Umbilical cord (tissue), 2 donors: ENCODE results near the gene DMC1. TPM values are rescaled to one million over a fixed set of nuclear protein-coding genes. Genes with fewer than 3 reads are reported as not detected.
"Not testable (repeated sequence)": the region's sequence is repeated elsewhere in the genome, so short reads cannot be mapped to it uniquely, and the experiment has no call there.

Experiments
- DNase-seq: peaks from one replicate; pipeline ENCODE4 v3.0.0-alpha.2; 2015; ENCODE audit warnings: low spot score
- total RNA-seq: library from RNA; depleted of rRNA; stranded (reverse); fragments of >200 nt; gene quantifications from one replicate; pipeline ENCODE4 v1.2.3, GENCODE V29; 2014; ENCODE audit warnings: low replicate concordance; ENCODE audit not compliant: insufficient read depth

Gene DMC1
- total RNA-seq, 1 donor from 2014 or later = 4.6 TPM

DNA sequence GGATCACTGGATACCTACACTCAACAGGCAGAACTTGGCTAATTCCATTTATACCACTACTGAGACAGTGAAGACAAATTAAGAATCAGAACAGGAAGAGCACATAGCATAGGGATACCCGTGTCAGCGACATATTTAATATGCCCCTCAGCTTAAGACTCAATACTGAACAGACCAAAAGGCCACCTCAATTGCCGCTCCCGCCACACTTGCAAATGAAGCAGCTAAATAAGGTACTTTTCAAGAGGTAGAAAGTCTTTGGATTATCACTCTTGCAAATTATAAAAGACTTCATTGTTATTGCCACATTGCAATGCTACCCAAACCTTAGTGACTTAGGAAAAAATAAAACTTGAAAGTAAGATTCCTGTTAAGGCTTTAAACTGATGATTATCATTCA is 67.0 kb downstream of the DMC1 start:
- no peak for DNase-seq

DNA sequence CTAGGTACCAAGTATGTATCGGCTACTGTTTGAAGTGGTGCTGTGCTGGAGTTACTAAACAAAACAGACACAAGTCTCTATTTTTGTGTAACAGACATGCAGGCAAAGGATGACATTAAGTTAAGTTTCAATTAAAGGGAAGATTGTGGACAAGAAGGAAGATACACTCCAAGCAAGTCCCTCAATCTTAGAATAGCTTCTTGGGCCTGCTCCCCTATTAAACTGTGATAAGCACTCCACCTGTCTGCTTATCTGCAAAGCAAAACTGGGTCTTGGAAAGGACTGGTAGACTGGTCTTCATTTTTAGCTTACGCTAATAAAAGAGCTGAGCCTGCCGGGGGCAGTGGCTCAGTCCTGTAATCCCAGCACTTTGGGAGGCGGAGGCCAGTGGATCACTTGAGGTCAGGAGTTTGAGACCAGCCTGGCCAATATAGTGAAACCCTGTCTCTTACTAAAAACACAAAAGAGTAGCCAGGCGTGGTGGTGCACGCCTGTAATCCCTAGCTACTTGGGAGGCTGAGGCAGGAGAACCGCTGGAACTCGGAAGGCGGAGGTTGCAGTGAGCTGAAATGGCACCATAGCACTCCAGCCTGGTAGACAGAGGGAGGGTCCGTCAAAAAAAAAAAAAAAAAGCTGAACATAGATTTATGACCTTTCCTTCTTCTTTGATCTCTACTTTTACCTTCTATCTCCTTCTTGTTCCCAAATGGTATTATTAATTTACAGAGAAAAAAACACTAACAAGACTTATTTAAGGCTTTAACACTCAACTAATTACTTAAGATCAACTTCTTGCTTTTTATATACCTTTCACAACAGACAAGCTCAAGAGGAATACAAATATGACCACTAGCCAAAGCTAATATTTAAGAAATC is 67.9 kb downstream of the DMC1 start:
- no peak for DNase-seq

DNA sequence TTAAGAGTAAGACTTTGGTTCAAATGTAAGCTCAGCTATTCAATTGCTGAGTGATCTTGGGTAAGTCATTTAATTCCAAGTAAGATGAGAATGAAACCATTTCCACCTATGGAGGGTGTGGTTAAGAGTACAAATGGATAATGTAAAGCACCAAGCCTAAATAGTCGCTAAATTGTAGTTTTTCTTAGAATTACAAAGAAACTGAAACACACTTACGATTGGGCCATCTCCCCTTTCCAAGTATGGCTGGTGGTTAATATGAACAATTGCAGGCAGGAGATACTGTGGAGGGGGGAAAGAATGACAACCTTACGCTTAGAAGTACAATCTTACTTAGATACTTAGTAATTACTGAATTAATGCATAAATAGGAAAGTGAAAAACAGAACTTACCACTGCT is 72.1 kb downstream of the DMC1 start:
- no peak for DNase-seq

DNA sequence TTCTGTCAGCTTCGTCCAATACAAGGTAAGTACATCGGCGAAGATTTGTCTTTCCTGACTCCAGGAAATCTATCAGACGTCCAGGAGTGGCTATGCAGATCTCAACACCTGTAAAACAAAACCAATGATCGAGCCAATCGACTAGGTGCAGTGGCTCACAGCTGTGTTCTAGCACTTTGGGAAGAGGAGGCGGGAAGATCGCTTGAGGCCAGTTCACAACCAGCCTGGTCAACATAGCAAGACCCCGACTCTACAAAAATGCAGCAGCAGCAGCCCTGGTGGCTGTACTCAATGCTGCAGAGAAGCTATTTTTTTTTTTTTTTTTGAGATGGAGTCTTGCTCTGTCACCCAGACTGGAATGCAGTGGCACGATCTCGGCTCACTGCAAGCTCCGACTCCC is 75.0 kb downstream of the DMC1 start:
- no peak for DNase-seq

DNA sequence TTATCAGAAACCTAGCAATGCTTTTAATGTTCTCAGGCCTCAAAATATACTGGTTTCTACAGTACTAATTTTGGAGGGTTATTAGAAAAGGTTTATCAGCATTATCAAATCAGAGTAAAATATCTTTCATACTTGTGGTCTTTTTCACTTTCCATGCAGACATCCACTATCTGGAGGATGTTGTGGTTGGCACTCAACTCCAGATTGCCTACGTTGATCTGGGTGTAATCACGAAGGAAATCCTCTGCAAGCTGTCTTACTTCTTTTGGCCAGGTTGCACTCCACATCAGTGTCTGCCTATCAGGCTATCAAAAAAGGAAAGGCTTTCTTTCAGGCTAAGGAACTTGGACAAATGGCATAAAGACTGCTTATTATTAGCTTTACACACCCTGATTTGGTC is 75.5 kb downstream of the DMC1 start:
- no peak for DNase-seq

DNA sequence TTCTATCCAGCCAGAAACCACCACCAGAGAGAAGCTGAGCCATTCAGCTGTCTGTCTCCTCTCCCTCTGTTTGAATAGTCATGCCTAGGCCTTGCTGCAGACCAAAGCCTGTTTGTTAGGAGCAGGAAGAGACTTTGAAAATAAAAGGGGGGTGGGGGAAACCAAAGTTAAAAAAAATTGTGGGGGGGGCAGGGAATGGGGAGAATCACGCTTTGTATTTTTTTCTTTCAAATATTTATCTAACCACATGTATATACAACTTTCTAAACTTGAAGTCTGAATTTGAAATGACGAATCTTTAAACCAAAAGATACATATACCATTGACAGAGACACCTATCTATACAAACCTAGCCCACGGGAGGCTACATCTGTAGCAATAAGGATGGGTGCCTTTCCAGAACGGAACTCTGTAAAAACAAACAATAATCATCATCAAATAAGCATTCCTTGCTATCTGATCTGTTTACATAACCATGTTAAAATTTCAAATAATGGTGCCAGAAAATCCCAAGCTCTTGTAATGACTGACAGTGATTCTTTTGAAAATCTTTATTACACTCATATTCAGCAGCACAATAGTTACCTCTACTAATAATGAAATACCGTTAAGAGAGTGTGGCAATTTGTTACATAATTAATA is 78.2 kb downstream of the DMC1 start:
- DNase-seq = no peak

DNA sequence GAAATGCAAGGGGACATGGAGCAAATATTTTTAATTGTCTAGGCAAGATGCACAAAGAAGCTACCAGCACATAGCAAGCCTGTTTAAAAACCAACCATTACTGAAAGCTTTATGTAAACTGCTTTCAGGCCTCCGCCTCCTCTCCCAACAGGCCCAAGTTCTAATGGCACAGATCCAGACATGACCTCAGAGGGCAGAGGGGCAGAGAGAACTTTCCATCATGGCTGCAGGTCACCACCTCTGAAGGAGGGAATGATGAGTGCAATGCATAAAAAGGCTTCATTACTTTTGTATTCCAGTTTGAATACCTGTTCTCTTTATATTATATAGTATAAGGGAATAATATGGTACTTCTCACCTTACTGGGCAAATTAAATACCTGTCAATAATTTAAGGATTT is 79.1 kb downstream of the DMC1 start:
- DNase-seq = peak; percentile 68

DNA sequence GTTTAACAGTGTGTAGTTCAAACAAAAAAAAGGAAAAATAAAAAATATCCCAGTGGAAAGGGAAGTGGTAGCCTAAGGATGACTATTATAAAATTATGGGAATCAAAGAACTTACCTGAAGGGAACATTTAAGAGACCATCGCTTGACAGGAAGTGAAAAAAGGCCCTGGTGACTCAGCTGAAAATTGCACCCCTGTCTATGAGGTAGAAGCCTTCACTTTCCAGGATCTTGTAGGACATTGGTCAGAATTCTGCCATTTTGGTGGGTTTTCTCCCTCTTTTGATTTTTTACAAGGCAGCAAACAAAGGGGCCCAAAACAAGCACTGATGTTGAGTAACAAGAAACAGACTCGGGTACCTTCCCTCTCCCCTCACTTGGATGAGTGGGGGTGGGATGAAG is 79.5 kb downstream of the DMC1 start:
- no peak for DNase-seq

DNA sequence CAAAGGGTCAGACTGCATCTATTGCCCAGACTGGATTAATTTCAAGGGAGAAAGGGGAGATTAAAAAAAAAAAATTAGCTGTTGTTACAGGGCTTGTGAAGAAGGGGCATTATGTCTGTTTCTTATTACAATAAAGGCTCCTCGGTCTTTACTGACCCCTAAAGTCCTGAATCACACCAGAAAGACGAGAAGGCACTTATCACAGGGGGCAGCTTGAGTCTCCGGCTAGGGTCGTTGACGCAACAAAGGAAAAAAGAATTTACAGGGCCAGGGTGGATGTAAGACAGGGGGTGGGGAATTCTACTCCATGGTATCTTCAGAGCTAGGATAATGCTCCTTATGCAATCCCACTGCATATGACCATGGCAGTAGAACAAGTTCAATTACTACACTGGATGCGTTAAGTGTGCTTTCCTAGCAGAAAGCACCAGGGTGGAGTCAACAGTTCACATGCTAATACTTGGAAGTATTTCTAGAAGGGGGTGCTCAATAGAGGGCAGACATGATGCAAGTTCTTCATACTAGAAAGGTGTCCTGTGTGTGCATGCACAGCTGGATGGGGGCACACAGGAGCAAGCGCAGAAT is 80.3 kb downstream of the DMC1 start:
- no peak for DNase-seq

DNA sequence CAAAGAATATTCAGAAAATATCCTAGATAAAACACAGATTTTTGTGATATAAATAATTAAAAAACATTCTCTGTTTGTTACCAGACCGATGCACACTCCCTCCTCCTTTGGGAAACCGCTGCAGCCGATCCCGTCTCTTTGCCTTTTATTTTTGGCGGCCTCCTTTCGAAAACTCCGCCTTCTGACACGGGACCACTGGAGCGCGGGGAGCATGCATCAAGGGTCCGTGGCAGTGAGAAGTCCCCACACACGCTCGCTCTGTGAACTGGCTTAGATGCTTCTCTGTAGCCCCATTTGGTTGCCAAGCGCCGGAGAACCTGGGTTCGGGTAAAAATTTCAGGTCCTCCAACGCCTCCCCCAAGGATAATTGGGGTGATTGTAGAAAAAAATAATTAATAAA is 80.8 kb downstream of the DMC1 start:
- DNase-seq = no peak

DNA sequence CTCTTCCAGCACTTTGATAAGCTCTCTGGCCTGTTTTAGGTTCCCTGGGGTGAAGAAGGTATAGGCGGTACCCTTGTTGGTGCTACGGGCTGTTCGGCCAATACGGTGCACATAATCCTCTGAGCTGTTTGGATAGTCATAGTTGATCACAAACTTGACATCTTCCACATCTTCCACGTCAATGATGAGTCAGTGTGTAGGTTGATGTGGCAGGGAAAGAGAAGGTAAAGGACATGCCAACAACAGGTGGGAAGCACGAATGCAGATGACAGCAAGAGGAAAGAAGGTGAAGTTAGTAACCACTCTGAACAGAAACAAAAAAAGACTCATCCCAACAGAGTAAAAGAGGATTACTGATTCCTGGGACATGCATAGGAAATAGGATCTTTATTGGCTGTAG is 82.0 kb downstream of the DMC1 start:
- no peak for DNase-seq

DNA sequence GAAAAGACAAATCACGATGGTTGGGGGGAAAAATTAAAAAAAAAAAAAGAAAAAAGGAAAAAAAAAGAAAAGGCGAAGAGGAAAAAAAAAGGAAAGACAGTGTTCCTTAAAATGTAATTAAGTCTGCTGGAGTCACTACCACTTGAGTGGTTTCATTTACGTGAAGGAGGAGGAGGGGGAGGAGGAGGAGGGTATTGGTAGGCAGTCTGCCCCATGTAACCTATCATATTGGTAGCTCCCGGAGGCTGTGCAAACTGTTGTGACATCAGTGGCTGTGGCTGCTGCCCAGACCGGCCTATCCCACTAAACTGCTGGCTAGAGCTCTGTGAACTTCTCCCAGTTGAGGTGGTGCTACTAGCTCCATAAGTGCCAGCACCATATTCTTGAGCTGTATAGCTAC is 84.2 kb downstream of the DMC1 start:
- no peak for DNase-seq

DNA sequence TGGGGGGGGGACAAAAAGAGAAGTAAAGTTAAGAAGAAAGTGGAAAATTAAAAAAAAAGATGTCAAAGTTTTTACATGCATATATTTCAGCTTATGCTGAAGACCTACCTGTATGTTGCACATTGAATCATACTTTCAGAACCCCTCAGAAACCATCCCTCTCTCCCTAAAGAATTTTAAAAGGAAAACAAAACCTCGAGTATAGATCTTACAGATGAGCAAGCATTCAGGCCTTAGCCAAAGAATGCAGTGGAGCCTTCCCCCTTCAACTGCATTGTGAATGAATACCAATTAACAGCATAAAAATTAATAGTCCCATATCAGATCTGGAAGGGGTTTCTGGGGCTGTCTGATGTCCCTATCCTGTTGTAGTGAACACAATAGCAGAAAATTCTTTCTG is 85.7 kb downstream of the DMC1 start:
- no peak for DNase-seq

DNA sequence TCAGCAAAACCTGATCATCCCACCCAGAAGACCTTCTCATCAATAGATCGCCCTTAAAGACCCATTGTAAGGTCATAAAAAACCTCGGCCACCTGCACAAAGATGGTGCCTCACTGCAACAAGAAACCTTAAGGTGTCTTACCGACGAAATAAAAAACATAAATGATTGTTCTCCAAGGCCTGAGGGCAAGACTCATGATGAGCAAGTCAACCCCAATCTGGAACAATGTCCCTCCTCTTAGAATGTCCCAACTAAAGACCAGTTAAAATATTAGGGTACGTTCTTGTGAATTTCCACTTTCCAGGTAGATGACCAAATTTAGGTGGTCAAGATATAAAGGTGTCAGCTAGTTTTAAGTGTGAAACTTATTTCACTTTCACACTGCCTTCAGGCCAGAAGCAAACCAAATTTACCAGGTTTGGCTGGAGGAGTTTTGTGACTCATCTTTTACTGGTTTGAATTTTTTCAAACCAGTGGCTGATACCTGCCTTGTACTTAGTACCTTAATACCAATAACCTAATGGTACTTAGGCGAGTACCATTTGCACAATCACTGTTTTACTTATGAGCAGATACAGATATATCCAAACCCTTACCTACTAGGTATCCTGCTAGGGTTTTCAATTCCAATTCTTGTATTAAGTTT is 87.2 kb downstream of the DMC1 start:
- DNase-seq = no peak

DNA sequence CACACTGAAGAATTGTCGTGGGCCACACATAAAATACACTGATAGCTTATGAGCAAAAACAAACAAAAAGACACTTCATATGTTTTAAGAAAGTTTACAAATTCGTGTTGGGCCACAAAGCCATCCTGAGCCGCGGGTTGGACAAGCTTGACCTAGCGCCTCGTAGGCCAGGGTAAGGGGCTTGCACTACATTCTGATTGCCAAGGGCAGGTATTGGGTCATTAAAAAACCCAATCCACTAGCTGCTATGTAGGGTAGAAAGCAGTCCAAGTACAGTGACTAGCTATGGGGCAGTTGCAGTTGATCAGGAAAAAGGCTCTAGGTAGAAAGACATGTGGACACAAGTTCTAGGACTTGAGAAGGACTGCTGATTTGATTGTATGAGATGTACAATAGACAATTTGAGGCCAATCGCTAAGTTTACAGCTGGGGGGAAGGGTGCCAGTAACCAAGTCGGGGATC is 88.1 kb downstream of the DMC1 start:
- no peak for DNase-seq

DNA sequence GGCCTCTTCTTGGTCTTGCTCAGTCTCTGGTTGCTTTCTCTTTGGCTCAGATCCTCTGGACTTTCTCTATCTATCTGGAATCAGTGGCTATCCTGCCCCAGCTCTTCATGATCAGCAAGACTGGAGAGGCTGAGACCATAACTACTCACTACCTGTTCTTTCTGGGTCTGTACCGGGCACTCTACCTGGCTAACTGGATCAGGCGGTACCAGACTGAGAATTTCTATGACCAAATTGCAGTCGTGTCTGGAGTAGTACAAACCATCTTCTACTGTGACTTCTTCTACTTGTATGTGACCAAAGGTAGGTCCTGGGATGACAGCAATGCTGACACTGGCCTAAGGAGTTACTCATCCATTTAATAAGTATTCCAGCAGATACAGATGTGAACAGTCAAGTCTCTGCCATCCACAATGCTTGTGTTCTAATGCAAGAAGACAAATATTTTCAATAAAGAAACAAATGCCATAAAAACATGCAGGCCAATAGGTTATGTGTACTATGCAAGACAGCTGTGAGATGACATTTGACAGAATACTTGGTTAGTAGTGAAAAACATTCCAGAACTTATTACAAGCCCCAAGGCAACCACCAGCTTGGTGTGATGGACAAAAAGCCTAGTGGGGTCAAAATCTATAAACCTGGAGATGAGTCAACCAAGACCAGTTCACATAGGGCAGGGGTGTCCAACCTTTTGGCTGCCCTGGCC is 88.7 kb downstream of the DMC1 start:
- DNase-seq = no peak

DNA sequence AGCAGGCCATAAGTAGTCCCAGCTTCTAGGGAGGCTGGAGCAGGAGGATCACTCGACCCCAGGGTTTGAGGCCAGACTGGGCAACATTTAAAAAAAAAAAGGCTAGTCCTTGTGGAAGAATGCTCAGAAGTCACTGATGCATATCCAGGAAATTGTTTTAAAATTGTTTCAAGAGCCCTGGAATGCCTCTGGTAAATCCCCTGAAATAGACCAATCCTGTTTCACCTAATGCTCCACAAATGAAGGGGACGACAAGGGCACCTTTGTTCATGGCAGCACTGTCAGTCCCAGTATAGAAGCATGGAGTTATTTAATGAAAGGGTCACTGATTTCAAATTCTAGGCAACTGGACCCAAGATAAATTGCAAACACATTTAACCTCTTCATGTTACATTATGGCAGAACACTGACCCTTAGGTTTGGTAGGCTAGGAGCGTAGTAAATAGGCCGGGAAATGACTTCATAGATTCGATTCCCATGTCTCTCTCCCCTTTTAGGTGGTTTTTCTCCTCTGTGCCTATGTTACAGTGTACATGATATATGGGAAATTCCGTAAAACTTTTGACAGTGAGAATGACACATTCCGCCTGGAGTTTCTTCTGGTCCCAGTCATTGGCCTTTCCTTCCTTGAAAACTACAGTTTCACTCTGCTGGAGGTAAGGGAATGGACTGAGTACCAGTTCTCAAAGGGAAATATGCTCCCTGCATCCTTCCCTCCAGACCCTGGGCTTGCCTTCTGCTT is 90.7 kb downstream of the DMC1 start:
- DNase-seq = no peak

DNA sequence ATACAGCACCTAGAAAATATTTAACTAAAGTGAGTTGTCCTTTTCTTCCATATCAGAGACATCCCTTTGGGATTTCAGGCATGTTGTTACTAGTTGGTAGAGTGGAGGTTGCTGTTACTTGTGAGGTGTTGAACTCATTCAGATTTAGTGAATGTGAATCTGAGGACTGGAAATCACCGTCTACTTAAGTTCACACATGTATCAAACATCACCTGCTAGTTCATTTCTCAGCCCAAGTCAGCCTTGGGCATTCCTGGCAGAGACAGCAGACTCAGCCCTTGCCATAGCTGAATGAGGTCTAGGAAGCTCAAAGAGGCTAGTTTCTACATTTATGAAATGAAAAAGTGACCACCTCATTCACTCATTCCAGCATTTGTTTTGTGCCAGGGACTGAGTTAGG is 92.4 kb downstream of the DMC1 start:
- DNase-seq = no peak

DNA sequence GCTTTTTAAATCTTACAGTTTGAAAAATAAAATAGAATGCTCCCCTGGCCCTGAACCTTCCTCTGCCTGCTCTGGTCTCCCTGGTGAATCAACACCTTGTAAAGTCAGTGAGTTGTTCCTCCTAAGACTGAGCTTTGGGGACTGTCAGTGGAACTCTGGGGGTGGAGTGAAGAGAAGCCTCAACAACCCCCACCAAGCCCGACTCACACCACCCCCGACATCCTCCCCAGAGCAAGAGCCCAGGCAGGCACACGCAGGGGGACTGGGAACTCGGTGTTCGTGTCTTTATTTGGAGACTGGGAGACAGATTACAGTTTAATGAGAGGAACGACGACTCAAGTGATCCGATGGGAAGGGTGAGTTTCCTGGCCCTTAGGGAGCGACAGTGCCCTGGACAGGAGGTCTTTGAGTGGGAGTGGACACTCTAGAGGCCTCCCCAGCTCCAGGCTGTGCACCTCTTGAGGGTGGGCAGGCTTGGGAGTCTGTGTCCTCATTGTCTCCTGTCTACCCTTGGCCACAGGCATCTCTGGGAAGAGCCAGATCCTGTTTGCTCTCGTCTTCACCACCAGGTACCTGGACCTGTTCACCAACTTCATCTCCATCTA is 95.9 kb downstream of the DMC1 start:
- no peak for DNase-seq

DNA sequence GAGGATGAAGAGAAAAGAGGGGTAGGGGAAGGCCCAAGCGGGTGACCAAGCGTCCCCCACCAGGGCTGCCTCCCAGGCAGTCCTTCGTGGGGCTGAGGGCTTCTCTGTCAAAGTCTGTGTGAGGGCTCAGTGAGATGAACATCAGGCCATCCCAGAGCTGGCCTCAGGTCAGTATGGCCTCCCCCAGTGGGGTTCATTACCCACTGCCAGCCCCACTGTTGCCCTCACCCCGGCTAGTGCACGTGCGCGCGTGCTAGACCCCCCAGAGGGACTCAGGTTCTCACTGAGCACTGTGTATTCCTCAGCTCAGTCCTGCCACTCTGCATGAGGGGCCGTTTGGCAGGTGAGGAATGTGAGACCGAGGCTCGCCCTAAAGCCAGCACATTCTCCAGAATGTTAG is 98.7 kb downstream of the DMC1 start:
- DNase-seq = no peak

DNA sequence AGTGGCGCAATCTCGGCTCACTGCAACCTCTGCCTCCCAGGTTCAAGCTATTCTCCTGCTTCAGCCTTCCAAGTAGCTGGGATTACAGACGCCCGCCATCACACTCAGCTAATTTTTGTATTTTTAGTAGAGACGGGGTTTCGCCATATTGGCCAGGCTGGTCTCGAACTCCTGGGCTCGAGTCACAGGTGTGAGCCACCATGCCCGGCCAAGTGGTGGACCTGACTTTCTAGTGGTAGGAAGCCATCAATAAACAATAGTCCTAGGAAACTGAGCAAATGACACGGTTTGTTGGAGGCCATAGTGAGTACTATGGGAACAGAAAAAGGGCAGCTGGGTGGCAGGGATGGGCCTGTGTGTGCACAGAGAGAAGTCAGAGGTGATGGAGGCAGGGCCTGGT is 99.8 kb downstream of the DMC1 start:
- DNase-seq = not testable (repeated sequence)
